Endothelial cell of coronary artery (primary cell): ENCODE results near the gene S100A4. TPM values are rescaled to one million over a fixed set of nuclear protein-coding genes. Genes with fewer than 3 reads are reported as not detected.

Experiments used
- total RNA-seq: library from RNA; depleted of rRNA; stranded (reverse); fragments of >200 nt; gene quantifications from 2 replicates; pipeline ENCODE4 v1.2.3, GENCODE V29; 2014

The S100A4 gene
- total RNA-seq = 1.1 and 7.8 TPM in 2 replicates

DNA sequence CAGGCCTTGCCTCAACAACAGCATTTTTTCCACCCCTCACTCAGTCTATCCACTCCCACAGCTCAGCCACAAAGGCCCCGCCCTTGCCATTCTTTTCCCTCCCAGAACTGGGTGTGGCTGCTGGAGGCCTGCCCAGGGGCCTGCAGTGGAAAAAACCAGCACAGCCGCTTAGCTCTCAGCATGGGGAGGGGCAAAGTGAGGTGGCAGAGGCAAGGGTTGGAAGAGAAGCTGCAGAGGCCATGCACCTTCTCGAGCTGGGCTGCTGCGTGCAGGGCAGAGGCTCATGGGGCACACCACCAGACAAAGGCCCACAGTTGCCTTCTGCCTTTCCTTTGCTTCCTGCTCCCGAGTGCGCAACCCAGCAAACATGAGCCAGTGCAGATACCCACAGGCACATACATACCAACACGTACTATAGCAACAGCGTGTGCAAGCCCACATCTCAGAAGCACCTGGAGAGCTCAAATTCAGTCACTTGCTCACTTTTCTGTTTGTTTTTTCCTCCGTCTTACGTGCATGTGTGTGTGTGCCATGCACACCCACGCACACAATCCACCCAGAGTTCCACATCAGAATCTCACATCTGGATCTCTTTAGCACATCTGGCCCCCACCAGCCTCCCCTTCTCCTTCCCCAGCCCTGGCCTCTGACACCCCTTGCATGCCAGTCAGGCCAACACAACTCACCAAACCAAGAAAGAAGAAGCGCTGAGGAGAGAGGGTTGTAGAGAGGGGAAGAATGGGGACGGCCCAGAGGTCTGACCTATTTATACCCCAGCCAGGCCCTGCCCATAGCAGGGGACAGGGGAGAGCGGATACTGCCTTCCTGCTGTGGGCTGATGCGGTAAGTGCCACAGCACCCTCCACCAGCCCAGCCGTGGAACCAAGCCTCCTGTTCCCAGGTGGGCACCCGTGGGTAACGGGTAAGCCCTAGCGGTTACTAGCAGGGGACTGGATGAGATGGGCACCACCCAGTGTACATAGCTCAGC is at the start of gene S100A4:
S100A4 (minus strand) TSS at position 740 of the 989 bp plus-strand sequence. CDS start 1,012 bp downstream, outside the sequence.

GRCh38 chr1:153565529-153566374 is 20.1 kb upstream of the S100A4 start, which contains the start of gene S100A2:
Gene S100A2 (minus strand): TSS chr1:153565844. CDS start chr1:153563877, 1,967 bp downstream.

GRCh38 chr1:153548722-153549688 is 3.4 kb upstream of the S100A4 start, which contains the start of gene S100A3:
Gene S100A3 (minus strand): TSS chr1:153549258. CDS start chr1:153548485, 773 bp downstream.

GRCh38 chr1:153540394-153541361 is 4.9 kb downstream of the S100A4 start, which contains the start of gene S100A5:
Gene S100A5 (minus strand): TSS chr1:153540934. CDS start chr1:153540191, 743 bp downstream.

DNA sequence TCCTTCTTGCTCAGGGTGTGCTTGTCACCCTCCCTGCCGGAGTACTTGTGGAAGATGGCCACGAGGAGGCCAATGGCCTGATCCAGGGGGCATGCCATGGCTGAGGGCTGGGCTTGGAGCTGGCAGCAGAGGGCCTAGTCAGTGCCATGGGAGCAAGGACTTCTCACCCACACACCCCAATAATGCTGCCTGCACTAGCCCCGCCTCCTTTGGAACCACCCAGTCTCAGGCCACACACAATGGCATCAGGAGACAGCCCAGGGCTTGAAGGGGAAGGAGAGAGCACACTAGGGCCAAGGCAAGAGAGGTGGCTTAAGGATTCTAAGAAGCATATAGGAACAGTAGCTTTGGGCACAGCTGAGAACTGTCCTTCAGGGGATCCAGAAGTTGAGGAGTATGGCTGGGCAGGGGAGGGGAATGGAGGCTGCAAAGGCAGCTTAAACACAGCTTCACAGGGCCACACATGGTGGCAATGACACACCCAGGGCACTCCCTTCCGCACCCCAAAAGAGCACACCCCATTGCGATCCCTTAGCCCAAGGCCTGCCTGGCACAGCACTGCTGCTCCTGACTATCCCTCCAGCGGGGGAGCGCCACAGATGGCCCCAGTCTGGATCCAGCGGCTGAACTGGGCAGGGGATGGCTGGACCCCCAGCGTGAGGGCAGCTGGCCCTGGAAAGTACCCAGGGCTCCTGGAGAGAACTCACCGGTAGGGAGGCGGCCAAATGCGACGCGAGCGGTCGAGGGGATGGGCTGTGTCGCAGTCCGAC is 10.2 kb downstream of the S100A4 start, which contains the start of gene S100A6:
S100A6 (minus strand) TSS at position 750 of the 770 bp plus-strand sequence; CDS start at position 98, 652 bp downstream.

Other genes with a start within 250 kb of the S100A4 start
- gene PGLYRP3, start 232.9 kb downstream of the S100A4 start, total RNA-seq = not detected in 2 replicates
- not detected in 2 replicates for gene PGLYRP4, start 197.0 kb downstream of the S100A4 start, total RNA-seq
- 0.18 and 0.19 TPM in 2 replicates for gene S100A9, start 188.0 kb downstream of the S100A4 start, total RNA-seq
- gene S100A12, start 170.2 kb downstream of the S100A4 start, total RNA-seq = not detected in 2 replicates
- not detected in 2 replicates for gene S100A8, start 154.7 kb downstream of the S100A4 start, total RNA-seq
- gene S100A7A, start 129.3 kb downstream of the S100A4 start, total RNA-seq = not detected in 2 replicates
- not detected in 2 replicates for gene S100A7, start 85.2 kb downstream of the S100A4 start, total RNA-seq
- 1,061 and 1,806 TPM in 2 replicates for gene S100A6, start 9.8 kb downstream of the S100A4 start, total RNA-seq
- not detected in 2 replicates for gene S100A5, start 4.9 kb downstream of the S100A4 start, total RNA-seq
- gene S100A3, start 3.5 kb upstream of the S100A4 start, total RNA-seq = 1.3 and 3.2 TPM in 2 replicates
- 1.9 and 3.8 TPM in 2 replicates for gene S100A2, start 20.0 kb upstream of the S100A4 start, total RNA-seq
- gene S100A16, start 67.3 kb upstream of the S100A4 start, total RNA-seq = 328 and 379 TPM in 2 replicates
- gene S100A14, start 70.5 kb upstream of the S100A4 start, total RNA-seq = not detected in 2 replicates
- gene S100A13, start 81.7 kb upstream of the S100A4 start, total RNA-seq = 101 and 216 TPM in 2 replicates
- not detected in 2 replicates for gene S100A1, start 82.6 kb upstream of the S100A4 start, total RNA-seq
- gene CHTOP, start 88.3 kb upstream of the S100A4 start, total RNA-seq = 26.5 and 37.1 TPM in 2 replicates
- gene SNAPIN, start 112.9 kb upstream of the S100A4 start, total RNA-seq = 39.4 and 48.3 TPM in 2 replicates
- 203 and 278 TPM in 2 replicates for gene ILF2, start 125.2 kb upstream of the S100A4 start, total RNA-seq
- gene NPR1, start 132.9 kb upstream of the S100A4 start, total RNA-seq = 4.7 and 12.0 TPM in 2 replicates
- gene INTS3, start 182.2 kb upstream of the S100A4 start, total RNA-seq = 23.7 and 38.2 TPM in 2 replicates
- gene SLC27A3, start 229.6 kb upstream of the S100A4 start, total RNA-seq = 11.4 and 14.7 TPM in 2 replicates